ENCODE measurements around the gene KIN.
"Not testable (repeated sequence)": the region's sequence is repeated elsewhere in the genome, so short reads cannot be mapped to it uniquely, and the experiment has no call there.

KIN gene

GRCh38 chr10:7717767-7718166 is 70.0 kb downstream of the KIN start:
- no peaks in the 10 kb centered on the region for H3K36me3 ChIP-seq (ENCODE audit: control insufficient read depth in 2 of 2, insufficient read depth in 1 of 2, low read length in 2 of 2)
- CTCF ChIA-PET: interaction anchor here (0.7 kb wide), 1 partner anchor 688 kb away, joined by 3 read pairs; no protein-coding TSS in a partner anchor
- H3K4me3 ChIP-seq (ENCODE audit: low read depth, low read length): no peak overlapping the region
- H3K27ac ChIP-seq (ENCODE audit: extremely low read depth, low read depth, low read length): no peak overlapping the region
- POLR2A ChIA-PET: no interaction called here
- no peak for TF ChIP-seq ZFP37 (tag by site-specific recombination; IDR thresholded peaks at IDR 0.05)
- TF ChIP-seq ZNF221 (tag by site-specific recombination; IDR thresholded peaks at IDR 0.05; ENCODE audit: borderline replicate concordance): no peak
- TF ChIP-seq ZNF580 (tag by site-specific recombination; IDR thresholded peaks at IDR 0.05): no peak
- TF ChIP-seq ZBTB48 (tag by site-specific recombination; IDR thresholded peaks at IDR 0.05): no peak
- TF ChIP-seq AEBP2 (tag by site-specific recombination; IDR thresholded peaks at IDR 0.05; ENCODE audit: borderline replicate concordance): no peak
- no peak for TF ChIP-seq ZNF830 (tag by site-specific recombination; IDR thresholded peaks at IDR 0.05; ENCODE audit: low read depth)
- H3K4me1 ChIP-seq (ENCODE audit: control insufficient read depth, insufficient read depth, low read length): no peaks in the 10 kb centered on the region
- H3K9me3 ChIP-seq (ENCODE audit: control insufficient read depth, insufficient read depth, low read depth, low read length): no peaks in the 10 kb centered on the region

- TF ChIP-seq ZNF2 (tag by site-specific recombination; IDR thresholded peaks at IDR 0.05) (no peak), ELK4 (IDR thresholded peaks at IDR 0.05; ENCODE audit: borderline replicate concordance, low read depth, low read length) (no peak), ZNF501 (tag by site-specific recombination; IDR thresholded peaks at IDR 0.05) (no peak), ZNF23 (tag by site-specific recombination; IDR thresholded peaks at IDR 0.05; ENCODE audit: borderline replicate concordance) (no peak), ZNF18 (tag by site-specific recombination; IDR thresholded peaks at IDR 0.05) (no peak), TCF7L2 (IDR thresholded peaks at IDR 0.05; ENCODE audit: borderline replicate concordance, low read depth, low read length) (no peak), ZNF416 (tag by site-specific recombination; IDR thresholded peaks at IDR 0.05) (no peak), BCL6B (tag by site-specific recombination; IDR thresholded peaks at IDR 0.05) (no peak), ZSCAN23 (tag by site-specific recombination; IDR thresholded peaks at IDR 0.05) (no peak), ZNF558 (tag by site-specific recombination; IDR thresholded peaks at IDR 0.05) (no peak), ZNF10 (tag by site-specific recombination; IDR thresholded peaks at IDR 0.05) (no peak)
- Histone ChIP-seq H3K4me1 (ENCODE audit: control insufficient read depth, insufficient read depth, low read length) (no peaks in the 10 kb centered on the region), H3K27ac (ENCODE audit: extremely low read depth, low read depth, low read length) (no peak overlapping the region), H3K9me3 (ENCODE audit: control insufficient read depth, insufficient read depth, low read depth, low read length) (no peaks in the 10 kb centered on the region), H3K4me3 (ENCODE audit: low read depth, low read length) (no peak overlapping the region), H3K36me3 (ENCODE audit: control insufficient read depth in 2 of 2, insufficient read depth in 1 of 2, low read length in 2 of 2) (no peaks in the 10 kb centered on the region)
- CTCF ChIA-PET: interaction anchor here (0.6 to 0.7 kb wide), 2 partner anchors 55 to 1616 kb away, joined by 6 to 8 read pairs; no protein-coding TSS in a partner anchor
- POLR2A ChIA-PET: no interaction called here
Measured at GRCh38 chr10:7715515-7715914, 72.3 kb downstream of the KIN start.

GRCh38 chr10:7711075-7711474 is 76.7 kb downstream of the KIN start:
- POLR2A ChIA-PET, CTCF ChIA-PET: not testable (repeated sequence)

More at GRCh38 chr10:7711075-7711474, 76.7 kb downstream of the KIN start:
- not testable (repeated sequence) for H3K36me3 ChIP-seq (ENCODE audit: control insufficient read depth in 2 of 2, insufficient read depth in 1 of 2, low read length in 2 of 2); H3K9me3 ChIP-seq (ENCODE audit: control insufficient read depth, insufficient read depth, low read depth, low read length); H3K4me1 ChIP-seq (ENCODE audit: control insufficient read depth, insufficient read depth, low read length); H3K27ac ChIP-seq (ENCODE audit: extremely low read depth, low read depth, low read length); H3K4me3 ChIP-seq (ENCODE audit: low read depth, low read length)
- TF ChIP-seq ZNF146 (tag by site-specific recombination; IDR thresholded peaks at IDR 0.05): peak; percentile 93
